ENCODE data around the gene TAF4. TPM values are rescaled to one million over a fixed set of nuclear protein-coding genes. Genes with fewer than 3 reads are reported as not detected.

Gene TAF4
- 10 to 100 TPM; 11.1 to 13.0 (median 12.7) TPM for total RNA-seq

GRCh38 chr20:62065674-62066338 is at the start of gene TAF4:
Gene TAF4 (minus strand): TSS chr20:62065881. CDS start chr20:62065810, 71 bp downstream.
- DNase-seq (ENCODE audit: low spot score in 2 of 2) = peak; percentile 68 to 72
- intact Hi-C loops (cut with DNase I; ENCODE audit: low total_unique reads) = no loop called here
- TF ChIP-seq POLR2AphosphoS5 (IDR thresholded peaks at IDR 0.05) (peak; percentile 70 to 93 (median 90)), CTCF (IDR thresholded peaks at IDR 0.05) (no peak)
- no peaks in the 10 kb centered on the region for H3K27me3 ChIP-seq
- no peaks in the 10 kb centered on the region for H3K9me3 ChIP-seq
- peak within 1 kb of the TSS; percentile 91 to 99 for H3K27ac ChIP-seq
- peak within 1 kb of the TSS; percentile 63 to 79 (median 72) for H3K4me3 ChIP-seq
- H3K36me3 ChIP-seq = no peaks in the 10 kb centered on the region
- H3K4me1 ChIP-seq = peaks cover 0 to 17% of the 10 kb centered on the region in 2 donors

- H3K4me1 ChIP-seq = no peaks in the 10 kb centered on the region
- TF ChIP-seq CTCF (IDR thresholded peaks at IDR 0.05) (no peak), POLR2AphosphoS5 (IDR thresholded peaks at IDR 0.05) (no peak), POLR2A (IDR thresholded peaks at IDR 0.05) (no peak)
- no peak overlapping the region for H3K27ac ChIP-seq
- intact Hi-C loops (cut with DNase I; ENCODE audit: low total_unique reads) = no loop called here
- H3K4me3 ChIP-seq = no peak overlapping the region
- H3K36me3 ChIP-seq = no peaks in the 10 kb centered on the region
- DNase-seq (ENCODE audit: low spot score in 2 of 2) = no peak
- H3K9me3 ChIP-seq = peaks cover 20 to 25% of the 10 kb centered on the region in 2 donors
- peaks cover 0 to 32% of the 10 kb centered on the region in 2 donors for H3K27me3 ChIP-seq
These were observed 49.2 kb upstream of the TAF4 start for GRCh38 chr20:62114894-62115293.

GRCh38 chr20:62112368-62112767 is 46.7 kb upstream of the TAF4 start:
- peaks cover 43 to 46% of the 10 kb centered on the region in 2 donors for H3K9me3 ChIP-seq
- intact Hi-C loops (cut with DNase I; ENCODE audit: low total_unique reads) = no loop called here
- TF ChIP-seq CTCF (IDR thresholded peaks at IDR 0.05) (no peak), POLR2AphosphoS5 (IDR thresholded peaks at IDR 0.05) (no peak), POLR2A (IDR thresholded peaks at IDR 0.05) (no peak)

GRCh38 chr20:62111148-62111547 is 45.5 kb upstream of the TAF4 start:
- DNase-seq (ENCODE audit: low spot score in 2 of 2) = no peak
- peaks cover 0 to 5% of the 10 kb centered on the region in 2 donors for H3K27me3 ChIP-seq
- no peak overlapping the region for H3K4me3 ChIP-seq
- peaks cover 49 to 52% of the 10 kb centered on the region in 2 donors for H3K9me3 ChIP-seq
- no peaks in the 10 kb centered on the region for H3K4me1 ChIP-seq
- intact Hi-C loops (cut with DNase I; ENCODE audit: low total_unique reads) = no loop called here
- TF ChIP-seq POLR2AphosphoS5 (IDR thresholded peaks at IDR 0.05) (no peak), CTCF (IDR thresholded peaks at IDR 0.05) (no peak), POLR2A (IDR thresholded peaks at IDR 0.05) (no peak)
- no peak overlapping the region for H3K27ac ChIP-seq
- H3K36me3 ChIP-seq = no peaks in the 10 kb centered on the region

More at GRCh38 chr20:62112368-62112767, 46.7 kb upstream of the TAF4 start:
- Histone ChIP-seq H3K4me1 (no peaks in the 10 kb centered on the region), H3K27ac (no peak overlapping the region), H3K36me3 (no peaks in the 10 kb centered on the region), H3K4me3 (no peak overlapping the region), H3K27me3 (peaks cover 0 to 15% of the 10 kb centered on the region in 2 donors)
- DNase-seq (ENCODE audit: low spot score in 2 of 2) = no peak

- peaks cover 45 to 50% of the 10 kb centered on the region in 2 donors for H3K9me3 ChIP-seq
These were observed 39.9 kb upstream of the TAF4 start for GRCh38 chr20:62105592-62105991.

More at GRCh38 chr20:62105592-62105991, 39.9 kb upstream of the TAF4 start:
- no peak for TF ChIP-seq CTCF (IDR thresholded peaks at IDR 0.05)
- TF ChIP-seq POLR2AphosphoS5 (IDR thresholded peaks at IDR 0.05) = no peak
- no peak for TF ChIP-seq POLR2A (IDR thresholded peaks at IDR 0.05)
- Histone ChIP-seq H3K4me3 (no peak overlapping the region), H3K4me1 (no peaks in the 10 kb centered on the region), H3K27me3 (peaks cover 0 to 9% of the 10 kb centered on the region in 2 donors), H3K27ac (no peak overlapping the region), H3K36me3 (no peaks in the 10 kb centered on the region)
- intact Hi-C loops (cut with DNase I; ENCODE audit: low total_unique reads) = no loop called here
- no peak for DNase-seq (ENCODE audit: low spot score in 2 of 2)
